NCI-H1436 treated with DMSO at 0.1 percent for 48 hours (cell line): ENCODE data around the gene HPD.

Experiments used
- DNase-seq: peaks from one replicate; lab custom pipeline; 2025; lab: John Stamatoyannopoulos, UW

Gene HPD

GRCh38 chr12:121828306-121828705 lies 30.4 kb downstream of the HPD start:
- no peak for DNase-seq

- DNase-seq: no peak
Measured at GRCh38 chr12:121827351-121828099, 31.1 kb downstream of the HPD start.

GRCh38 chr12:121826318-121827150 lies 32.1 kb downstream of the HPD start:
- DNase-seq: no peak

GRCh38 chr12:121825041-121825523 lies 33.6 kb downstream of the HPD start:
- no peak for DNase-seq

- DNase-seq: no peak
Measured at GRCh38 chr12:121823727-121824115, 34.9 kb downstream of the HPD start.

GRCh38 chr12:121823101-121823726 lies 35.4 kb downstream of the HPD start:
- no peak for DNase-seq

- DNase-seq: no peak
Measured at GRCh38 chr12:121822393-121823100, 36.1 kb downstream of the HPD start.

GRCh38 chr12:121820056-121820455 lies 38.6 kb downstream of the HPD start:
- no peak for DNase-seq

GRCh38 chr12:121819212-121819949 lies 39.3 kb downstream of the HPD start:
- no peak for DNase-seq

GRCh38 chr12:121817648-121818043 lies 41.0 kb downstream of the HPD start:
- DNase-seq: no peak

- DNase-seq: no peak
Measured at GRCh38 chr12:121816925-121817647, 41.6 kb downstream of the HPD start.

- no peak for DNase-seq
Measured at GRCh38 chr12:121815263-121815662, 43.4 kb downstream of the HPD start.

- DNase-seq: no peak
Measured at GRCh38 chr12:121814429-121815119, 44.1 kb downstream of the HPD start.

- DNase-seq: no peak
Measured at GRCh38 chr12:121813951-121814350, 44.7 kb downstream of the HPD start.

- no peak for DNase-seq
Measured at GRCh38 chr12:121812921-121813896, 45.5 kb downstream of the HPD start.

GRCh38 chr12:121812320-121812871 lies 46.3 kb downstream of the HPD start:
- no peak for DNase-seq

GRCh38 chr12:121811434-121812319 lies 47.0 kb downstream of the HPD start:
- DNase-seq: no peak
